CD14-positive monocyte (primary cell): ENCODE data around the gene NFAM1. TPM values are rescaled to one million over a fixed set of nuclear protein-coding genes. Genes with fewer than 3 reads are reported as not detected.

Experiments
- DNase-seq, 3 donors: peaks; one replicate each; pipeline ENCODE4 v3.0.0-alpha.2; 2011 to 2022
- H2AFZ ChIP-seq: 2 replicates; pipeline ENCODE4 v1.6.0; 2012; ENCODE audit warnings: mild to moderate bottlenecking, low read depth, low read length, inconsistent platforms; ENCODE audit not compliant: insufficient read depth, poor library complexity, severe bottlenecking
- H3K27ac ChIP-seq, 2 donors: 1 replicate in 1 of 2; 2 replicates in 1 of 2; pipeline ENCODE4 v1.5.1; 2012 to 2013; ENCODE audit warnings: low read length in 2 of 2, control low read depth in 1 of 2, inconsistent platforms in 1 of 2, low read depth in 1 of 2, mild to moderate bottlenecking in 1 of 2
- H3K27me3 ChIP-seq, 2 donors: one replicate each; pipeline versions ENCODE4 v1.6.0 to v1.6.1; 2011 to 2013; ENCODE audit warnings: low read length in 2 of 2; ENCODE audit not compliant: control insufficient read depth in 2 of 2, insufficient read depth in 2 of 2
- H3K36me3 ChIP-seq, 2 donors: replicated peaks in 1 of 2; 1 replicate in 1 of 2; 2 replicates in 1 of 2; pipeline versions ENCODE4 v1.5.1 to v1.6.1; 2012 to 2013; ENCODE audit warnings: low read length in 2 of 2, control low read depth in 1 of 2, inconsistent platforms in 1 of 2, mild to moderate bottlenecking in 1 of 2; ENCODE audit not compliant: insufficient read depth in 2 of 2, control insufficient read depth in 1 of 2
- H3K4me1 ChIP-seq, 2 donors: 1 replicate in 1 of 2; 2 replicates in 1 of 2; pipeline versions ENCODE4 v1.5.1 to v1.6.1; 2012 to 2013; ENCODE audit warnings: low read length in 2 of 2, control low read depth in 1 of 2, inconsistent platforms in 1 of 2, mild to moderate bottlenecking in 1 of 2, moderate library complexity in 1 of 2; ENCODE audit not compliant: insufficient read depth in 2 of 2, control insufficient read depth in 1 of 2
- H3K4me2 ChIP-seq: replicated peaks from 2 replicates; pipeline ENCODE3; 2012; ENCODE audit warnings: low read length, moderate library complexity, mild to moderate bottlenecking; ENCODE audit not compliant: poor library complexity, severe bottlenecking; ENCODE audit errors: extremely low read depth
- H3K4me3 ChIP-seq, 3 experiments: fragments of 200-600 bp in 1 of 3; sonication (generic) in 1 of 3; replicated peaks in 1 of 3; 1 replicate in 2 of 3; 2 replicates in 1 of 3; pipeline ENCODE4 v1.5.1; 2011 to 2013; ENCODE audit warnings: low read length in 3 of 3, mild to moderate bottlenecking in 3 of 3, control low read depth in 2 of 3, low read depth in 2 of 3, inconsistent platforms in 1 of 3, moderate library complexity in 1 of 3
- H3K79me2 ChIP-seq: 2 replicates; pipeline ENCODE4 v1.6.0; 2012; ENCODE audit warnings: mild to moderate bottlenecking, control low read depth, inconsistent platforms, low read length, moderate library complexity; ENCODE audit not compliant: insufficient read depth
- H3K9ac ChIP-seq: 2 replicates; pipeline ENCODE4 v1.6.0; 2017; ENCODE audit warnings: low read length, mild to moderate bottlenecking; ENCODE audit not compliant: insufficient read depth, poor library complexity, severe bottlenecking
- H3K9me3 ChIP-seq, 2 donors: replicated peaks in 1 of 2; 1 replicate in 1 of 2; 2 replicates in 1 of 2; pipeline versions ENCODE4 v1.5.1 to v1.6.1; 2012 to 2013; ENCODE audit warnings: low read length in 2 of 2, control low read depth in 1 of 2; ENCODE audit not compliant: control insufficient read depth in 1 of 2, insufficient read depth in 1 of 2
- H4K20me1 ChIP-seq: 2 replicates; pipeline ENCODE4 v1.6.0; 2012; ENCODE audit warnings: mild to moderate bottlenecking, low read length, control low read depth, moderate library complexity; ENCODE audit not compliant: insufficient read depth
- H3K27ac Mint-ChIP-seq, 7 donors: one replicate each; pipeline ENCODE4 v1.8.0; 2020; ENCODE audit warnings: mild to moderate bottlenecking in 7 of 7, mixed read lengths in 7 of 7, moderate library complexity in 6 of 7, inconsistent platforms in 2 of 7
- H3K27me3 Mint-ChIP-seq, 3 donors: one replicate each; pipeline ENCODE4 v1.8.0; 2021 to 2022; ENCODE audit warnings: low read depth in 3 of 3, mild to moderate bottlenecking in 3 of 3, mixed read lengths in 3 of 3, moderate library complexity in 3 of 3, inconsistent platforms in 1 of 3
- H3K36me3 Mint-ChIP-seq, 2 donors: one replicate each; pipeline ENCODE4 v1.8.0; 2020; ENCODE audit warnings: mixed read lengths in 2 of 2, inconsistent platforms in 1 of 2, mild to moderate bottlenecking in 1 of 2
- H3K4me1 Mint-ChIP-seq: one replicate; pipeline ENCODE4 v1.8.0; 2020; ENCODE audit warnings: mild to moderate bottlenecking, mixed read lengths
- H3K4me3 Mint-ChIP-seq, 2 donors: one replicate each; pipeline ENCODE4 v1.8.0; 2020; ENCODE audit warnings: mild to moderate bottlenecking in 2 of 2, mixed read lengths in 2 of 2, moderate library complexity in 1 of 2
- H3K9me3 Mint-ChIP-seq, 7 donors: one replicate each; pipeline ENCODE4 v1.8.0; 2020 to 2022; ENCODE audit warnings: mixed read lengths in 7 of 7, mild to moderate bottlenecking in 6 of 7, moderate library complexity in 6 of 7, inconsistent platforms in 2 of 7
- CTCF ChIP-seq: fragments of 200-600 bp; IDR thresholded peaks from one replicate; pipeline ENCODE4 v1.8.0; 2022; ENCODE audit warnings: antibody characterized with exemption, mild to moderate bottlenecking
- WGBS: methylation state at CpG from one replicate; pipeline ENCODE4 v1.1.5; 2013; ENCODE audit warnings: missing lambda C conversion rate; ENCODE audit not compliant: insufficient coverage; 5-methylcytosine and 5-hydroxymethylcytosine counted together
- intact Hi-C, 2 donors: fragments of 100-400 bp; cut with micrococcal nuclease; formaldehyde crosslinking; loops; one replicate each; pipeline versions ENCODE4 v1.15.0 to v1.15.1; 2023
- polyA plus RNA-seq, 3 donors: library from polyadenylated mRNA; depleted of rRNA in 1 of 3; unstranded in 2 of 3; stranded (reverse) in 1 of 3; fragments of 300-500 nt in 2 of 3; fragments of >200 nt in 1 of 3; fragmentation: Illumina TruSeq in 2 of 3; gene quantifications; 1 replicate in 2 of 3; 2 replicates in 1 of 3; pipeline ENCODE4 v1.2.3, GENCODE V29; 2012 to 2021

The NFAM1 gene
- polyA plus RNA-seq, 3 donors: 36.0 to 71.0 (median 69.7) TPM

- H3K4me1 Mint-ChIP-seq: no peaks in the 10 kb centered on the region
- peaks cover 0 to 11% of the 10 kb centered on the region in 2 donors for H3K27me3 ChIP-seq
- WGBS: 85% methylated on average over 2 of the region's 3 CpGs
Measured at GRCh38 chr22:42461511-42461910, 29.3 kb upstream of the NFAM1 start.

DNA sequence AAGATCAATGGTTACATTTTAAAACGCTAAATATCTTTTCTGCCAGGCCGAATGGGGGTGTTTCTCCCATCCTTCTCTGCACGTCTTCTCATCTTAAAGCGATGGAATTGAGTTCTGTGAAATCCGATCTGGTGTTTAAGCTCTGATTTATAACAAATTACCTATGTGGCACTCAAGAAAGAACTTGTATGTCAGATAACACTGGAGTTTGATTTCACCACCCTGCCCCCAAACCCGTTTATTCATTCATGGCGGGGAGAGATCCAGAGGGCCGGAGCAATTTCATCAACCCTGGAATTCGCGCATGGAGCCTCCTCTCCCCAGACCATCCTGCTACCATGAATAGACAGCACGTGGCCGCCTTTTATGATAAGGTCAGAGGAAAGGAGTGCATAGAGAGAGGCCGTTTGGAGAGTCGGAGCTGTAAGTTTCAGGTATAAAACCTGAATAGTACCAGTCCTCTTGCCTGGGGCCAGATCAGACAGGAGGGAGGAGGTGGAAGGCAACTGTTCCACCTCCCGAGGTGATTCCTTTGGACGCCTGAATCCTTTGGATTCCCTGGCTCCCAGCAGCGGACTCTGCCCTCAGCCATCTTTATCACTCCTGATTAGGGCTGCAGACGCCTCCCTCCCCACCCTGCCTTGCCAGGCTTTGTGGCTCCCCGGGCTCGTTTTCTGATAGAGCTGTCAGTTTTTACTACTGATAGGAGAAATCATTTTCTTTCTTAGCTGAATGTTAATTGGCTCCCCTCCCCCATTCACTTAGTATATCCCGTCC lies 27.3 kb upstream of the NFAM1 start:
- H3K4me3 Mint-ChIP-seq: no peak overlapping the region

More at GRCh38 chr22:42461511-42461910, 29.3 kb upstream of the NFAM1 start:
- Mint-ChIP-seq H3K9me3 (peaks cover 0 to 4% (median 0%) of the 10 kb centered on the region in 7 donors), H3K36me3 (no peaks in the 10 kb centered on the region), H3K4me3 (no peak overlapping the region), H3K27ac (no peak overlapping the region), H3K27me3 (peaks cover 26 to 32% (median 28%) of the 10 kb centered on the region in 3 donors)
- no peak overlapping the region for H3K9ac ChIP-seq
- H3K4me1 ChIP-seq: no peaks in the 10 kb centered on the region
- H3K79me2 ChIP-seq: no peaks in the 10 kb centered on the region
- H3K4me2 ChIP-seq: no peak overlapping the region
- intact Hi-C loops: no loop called here
- H2AFZ ChIP-seq: no peak overlapping the region
- no peaks in the 10 kb centered on the region for H3K36me3 ChIP-seq
- H3K9me3 ChIP-seq: no peaks in the 10 kb centered on the region
- H3K27ac ChIP-seq: no peak overlapping the region
- no peak overlapping the region for H3K4me3 ChIP-seq
- no peak for DNase-seq
- no peaks in the 10 kb centered on the region for H4K20me1 ChIP-seq
- TF ChIP-seq CTCF: no peak

More for the DNA sequence above, 27.3 kb upstream of the NFAM1 start:
- H3K27me3 ChIP-seq: peaks cover 0 to 11% of the 10 kb centered on the region in 2 donors
- H3K36me3 ChIP-seq: no peaks in the 10 kb centered on the region
- intact Hi-C loops: loop anchor here in 1 of 2 donors (10.0 kb wide), 1 partner anchor 55 kb away; the partner anchor contains the start of gene RRP7A
- H3K27ac ChIP-seq: no peak overlapping the region
- 80% methylated on average over 1 of the region's 21 CpGs for WGBS
- no peaks in the 10 kb centered on the region for H4K20me1 ChIP-seq
- H3K4me1 ChIP-seq: no peaks in the 10 kb centered on the region
- H3K9ac ChIP-seq: no peak overlapping the region
- H3K4me2 ChIP-seq: no peak overlapping the region
- H2AFZ ChIP-seq: no peak overlapping the region
- TF ChIP-seq CTCF: no peak
- Mint-ChIP-seq H3K4me1 (no peaks in the 10 kb centered on the region), H3K36me3 (no peaks in the 10 kb centered on the region), H3K9me3 (peaks cover 0 to 4% (median 0%) of the 10 kb centered on the region in 7 donors), H3K27me3 (peaks cover 27 to 32% (median 29%) of the 10 kb centered on the region in 3 donors), H3K27ac (no peak overlapping the region)
- DNase-seq: no peak
- no peaks in the 10 kb centered on the region for H3K79me2 ChIP-seq
- no peaks in the 10 kb centered on the region for H3K9me3 ChIP-seq
- no peak overlapping the region for H3K4me3 ChIP-seq
